Hepatocyte (in vitro differentiated cells): Measurements from ENCODE around the gene JOSD2. TPM values are rescaled to one million over a fixed set of nuclear protein-coding genes. Genes with fewer than 3 reads are reported as not detected.

Experiments used
- DNase-seq: peaks from one replicate; pipeline ENCODE4 v3.0.0-alpha.2; 2016; ENCODE audit warnings: low spot score
- H2AFZ ChIP-seq: fragments of 200-600 bp; sonication (generic); 2 replicates; pipeline ENCODE4 v1.6.0; 2016; ENCODE audit warnings: antibody characterized with exemption, mild to moderate bottlenecking
- H3K27ac ChIP-seq: fragments of 200-600 bp; sonication (generic); 2 replicates; pipeline ENCODE4 v1.5.1; 2016; ENCODE audit warnings: mild to moderate bottlenecking
- H3K27me3 ChIP-seq: fragments of 200-600 bp; sonication (generic); 2 replicates; pipeline ENCODE4 v1.6.1; 2016
- H3K36me3 ChIP-seq: fragments of 200-600 bp; sonication (generic); replicated peaks from 2 replicates; pipeline ENCODE4 v1.5.1; 2016; ENCODE audit warnings: low read depth; ENCODE audit not compliant: insufficient read depth
- H3K4me1 ChIP-seq: fragments of 200-600 bp; sonication (generic); 2 replicates; pipeline ENCODE4 v1.5.1; 2016; ENCODE audit warnings: mild to moderate bottlenecking, moderate library complexity; ENCODE audit not compliant: insufficient read depth
- H3K4me2 ChIP-seq: fragments of 200-600 bp; sonication (generic); 2 replicates; pipeline ENCODE4 v1.6.0; 2016
- H3K4me3 ChIP-seq: fragments of 200-600 bp; sonication (generic); 2 replicates; pipeline ENCODE4 v1.5.1; 2016; ENCODE audit warnings: mild to moderate bottlenecking
- H3K79me2 ChIP-seq: fragments of 200-600 bp; sonication (generic); 2 replicates; pipeline ENCODE4 v1.6.0; 2017; ENCODE audit warnings: mild to moderate bottlenecking
- H3K9me2 ChIP-seq: fragments of 200-600 bp; sonication (generic); replicated peaks from 2 replicates; pipeline ENCODE4 v1.6.0; 2017; ENCODE audit warnings: mild to moderate bottlenecking; ENCODE audit not compliant: insufficient read depth
- H3K9me3 ChIP-seq: fragments of 200-600 bp; sonication (generic); 2 replicates; pipeline ENCODE4 v1.5.1; 2016; ENCODE audit warnings: low read depth, mild to moderate bottlenecking
- H4K20me1 ChIP-seq: fragments of 200-600 bp; sonication (generic); 2 replicates; pipeline ENCODE4 v1.6.0; 2016; ENCODE audit warnings: mild to moderate bottlenecking; ENCODE audit not compliant: insufficient read depth, poor library complexity, severe bottlenecking
- CTCF ChIP-seq: fragments of 200-600 bp; sonication (generic); IDR thresholded peaks from 2 replicates; pipeline ENCODE4 v1.5.1; 2016; ENCODE audit warnings: antibody characterized with exemption, mild to moderate bottlenecking; ENCODE audit not compliant: poor library complexity
- EZH2 ChIP-seq: fragments of 200-600 bp; sonication (generic); IDR thresholded peaks from 2 replicates; pipeline ENCODE4 v1.6.1; 2016; ENCODE audit warnings: antibody characterized with exemption, mild to moderate bottlenecking, borderline replicate concordance
- EZH2phosphoT487 ChIP-seq: fragments of 200-600 bp; sonication (generic); IDR thresholded peaks from one replicate; pipeline ENCODE4 v1.6.1; 2018; ENCODE audit warnings: antibody characterized with exemption, mild to moderate bottlenecking, low read depth, moderate library complexity; ENCODE audit not compliant: unreplicated experiment, severe bottlenecking
- WGBS: methylation state at CpG from one replicate; pipeline ENCODE4 v1.1.6; 2016; ENCODE audit warnings: low lambda C conversion rate; ENCODE audit errors: missing lambda C conversion rate; 5-methylcytosine and 5-hydroxymethylcytosine counted together
- polyA plus RNA-seq: library from polyadenylated mRNA; unstranded; fragments of >200 nt; fragmentation: Nextera tagmentation; extraction: Ambion mirVana; gene quantifications from 2 replicates; pipeline ENCODE4 v1.2.1, GENCODE V29; 2016
- total RNA-seq: library from RNA; depleted of rRNA; stranded (reverse); fragments of >200 nt; gene quantifications from 2 replicates; pipeline ENCODE4 v1.2.3, GENCODE V29; 2014

Gene JOSD2
- total and polyA plus RNA-seq, 2 experiments from 2014 or later: 19.0 to 82.9 TPM

- Histone ChIP-seq H3K27ac (no peak overlapping the region), H3K4me3 (no peak overlapping the region), H3K9me3 (peaks cover 4% of the 10 kb centered on the region), H2AFZ (no peak overlapping the region), H3K36me3 (no peaks in the 10 kb centered on the region), H3K9me2 (no peaks in the 10 kb centered on the region), H3K4me2 (no peak overlapping the region), H3K27me3 (no peaks in the 10 kb centered on the region), H4K20me1 (no peaks in the 10 kb centered on the region), H3K4me1 (no peaks in the 10 kb centered on the region), H3K79me2 (no peaks in the 10 kb centered on the region)
- no peak for TF ChIP-seq EZH2
- no peak for TF ChIP-seq EZH2phosphoT487
- no peak for TF ChIP-seq CTCF
- WGBS: 77% methylated on average over 18 of the region's 18 CpGs
- no peak for DNase-seq
These were observed 26.3 kb upstream of the JOSD2 start for GRCh38 chr19:50537306-50537685.

- peaks cover 4% of the 10 kb centered on the region for H3K9me3 ChIP-seq
- H3K4me1 ChIP-seq: no peaks in the 10 kb centered on the region
- TF ChIP-seq EZH2phosphoT487 (no peak), CTCF (no peak), EZH2 (no peak)
- H3K9me2 ChIP-seq: no peaks in the 10 kb centered on the region
- H3K79me2 ChIP-seq: no peaks in the 10 kb centered on the region
- H3K36me3 ChIP-seq: no peaks in the 10 kb centered on the region
- DNase-seq: no peak
- no peaks in the 10 kb centered on the region for H3K27me3 ChIP-seq
- no peak overlapping the region for H3K4me2 ChIP-seq
- H4K20me1 ChIP-seq: no peaks in the 10 kb centered on the region
- no peak overlapping the region for H2AFZ ChIP-seq
- H3K4me3 ChIP-seq: no peak overlapping the region
- WGBS: 94% methylated on average over 16 of the region's 16 CpGs
- no peak overlapping the region for H3K27ac ChIP-seq
These were observed 25.8 kb upstream of the JOSD2 start for GRCh38 chr19:50536662-50537305.

GRCh38 chr19:50535672-50536187 lies 24.7 kb upstream of the JOSD2 start:
- no peak for TF ChIP-seq CTCF
- no peak for TF ChIP-seq EZH2phosphoT487
- no peak for TF ChIP-seq EZH2
- H4K20me1 ChIP-seq: no peaks in the 10 kb centered on the region
- WGBS: 72% methylated on average over 9 of the region's 11 CpGs

More at GRCh38 chr19:50535672-50536187, 24.7 kb upstream of the JOSD2 start:
- Histone ChIP-seq H3K4me3 (no peak overlapping the region), H3K27me3 (no peaks in the 10 kb centered on the region), H2AFZ (no peak overlapping the region), H3K4me1 (no peaks in the 10 kb centered on the region), H3K9me2 (no peaks in the 10 kb centered on the region), H3K27ac (no peak overlapping the region), H3K36me3 (no peaks in the 10 kb centered on the region), H3K4me2 (no peak overlapping the region), H3K9me3 (peaks cover 4% of the 10 kb centered on the region), H3K79me2 (no peaks in the 10 kb centered on the region)
- DNase-seq: no peak
